ENCODE measurements around the gene PMM2.

DNA sequence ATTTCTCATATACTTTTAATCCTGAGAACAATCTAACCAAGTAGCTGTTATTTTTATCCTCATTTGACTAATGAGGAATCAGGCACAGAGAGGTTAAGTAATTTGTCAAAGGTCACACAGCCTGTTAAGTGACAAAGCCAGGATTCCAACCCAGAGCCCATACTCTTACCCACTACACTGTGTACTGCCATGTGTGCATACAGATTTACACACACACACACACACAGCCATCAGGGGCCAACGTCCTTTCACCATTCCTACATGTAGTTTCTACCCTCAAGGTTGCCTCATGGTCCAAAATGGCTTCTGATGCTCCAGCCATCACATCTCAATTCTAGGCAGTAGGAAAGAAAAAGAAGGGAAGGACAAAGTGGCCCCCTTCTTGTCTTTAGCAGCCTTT lies 22.3 kb upstream of the PMM2 start:
- TF ChIP-seq CTCF (conservative IDR thresholded peaks at IDR 0.05; ENCODE audit: low read depth in 2 of 2) = no peak
- no peak for TF ChIP-seq JUNB (IDR thresholded peaks at IDR 0.05; ENCODE audit: unreplicated experiment)
- TF ChIP-seq ZNF114 (CRISPR knock-in tag; IDR thresholded peaks at IDR 0.05) = no peak
- TF ChIP-seq POLR2AphosphoS5 (IDR thresholded peaks at IDR 0.05; ENCODE audit: low read depth) = no peak
- no peak for TF ChIP-seq EZH2phosphoT487 (IDR thresholded peaks at IDR 0.05; ENCODE audit: unreplicated experiment)
- TF ChIP-seq ETS1 (IDR thresholded peaks at IDR 0.05) = no peak
